Neural cell (in vitro differentiated cells): ENCODE measurements around the gene PPM1A. TPM values are rescaled to one million over a fixed set of nuclear protein-coding genes. Genes with fewer than 3 reads are reported as not detected.

Source experiments
- H2AFZ ChIP-seq: fragments of 200-600, 300-800 bp; sonication (generic), shearing (Covaris generic); 2 replicates; pipeline ENCODE4 v1.6.0; 2014; ENCODE audit warnings: low read depth, mild to moderate bottlenecking, antibody characterized with exemption, low read length, moderate library complexity
- H3F3A ChIP-seq: fragments of 200-600 bp; shearing (Covaris generic); 2 replicates; pipeline ENCODE4 v1.6.1; 2016; ENCODE audit warnings: mild to moderate bottlenecking, moderate library complexity, mixed read lengths, antibody characterized with exemption, low read length; ENCODE audit not compliant: insufficient read depth, poor library complexity, severe bottlenecking
- H3K27ac ChIP-seq: fragments of 200-600, 300-800 bp; sonication (generic), shearing (Covaris generic); 2 replicates; pipeline ENCODE4 v1.5.1; 2014; ENCODE audit warnings: mild to moderate bottlenecking, low read length, moderate library complexity
- H3K27me3 ChIP-seq: fragments of 300-800, 200-600 bp; sonication (generic), shearing (Covaris generic); 2 replicates; pipeline ENCODE4 v1.6.0; 2014; ENCODE audit warnings: mild to moderate bottlenecking, low read depth, low read length, moderate library complexity; ENCODE audit not compliant: insufficient read depth
- H3K36me3 ChIP-seq: fragments of 300-800, 200-600 bp; sonication (generic), shearing (Covaris generic); 2 replicates; pipeline ENCODE4 v1.5.1; 2014; ENCODE audit warnings: mild to moderate bottlenecking, antibody characterized with exemption, low read length, moderate library complexity; ENCODE audit not compliant: insufficient read depth
- H3K4me2 ChIP-seq: fragments of 300-800, 200-600 bp; sonication (generic), shearing (Covaris generic); 2 replicates; pipeline ENCODE4 v1.6.0; 2014; ENCODE audit warnings: mild to moderate bottlenecking, low read length
- H3K4me3 ChIP-seq: fragments of 300-800, 200-600 bp; sonication (generic), shearing (Covaris generic); 2 replicates; pipeline ENCODE4 v1.5.1; 2014; ENCODE audit warnings: mild to moderate bottlenecking, low read length, moderate library complexity
- H3K79me2 ChIP-seq: fragments of 200-600 bp; shearing (Covaris generic); replicated peaks from 2 replicates; pipeline ENCODE4 v1.6.0; 2014; ENCODE audit warnings: mild to moderate bottlenecking, low read length, moderate library complexity; ENCODE audit not compliant: insufficient read depth
- H3K9ac ChIP-seq: fragments of 300-800, 200-600 bp; sonication (generic), shearing (Covaris generic); 2 replicates; pipeline ENCODE4 v1.6.1; 2016; ENCODE audit warnings: mild to moderate bottlenecking, low read length, mixed read lengths
- H3K9me2 ChIP-seq: fragments of 200-600 bp; shearing (Covaris generic); 2 replicates; pipeline ENCODE4 v1.6.1; 2016; ENCODE audit warnings: mild to moderate bottlenecking, low read length, mixed read lengths; ENCODE audit not compliant: insufficient read depth
- H3K9me3 ChIP-seq: fragments of 200-600, 300-800 bp; sonication (generic), shearing (Covaris generic); 2 replicates; pipeline ENCODE4 v1.6.1; 2016; ENCODE audit warnings: mild to moderate bottlenecking, mixed run types, low read length, moderate library complexity, mixed read lengths
- H4K20me1 ChIP-seq: fragments of 200-600 bp; shearing (Covaris generic); 2 replicates; pipeline ENCODE4 v1.6.1; 2016; ENCODE audit warnings: mild to moderate bottlenecking, mixed run types; ENCODE audit not compliant: insufficient read depth
- CTCF ChIP-seq: fragments of 450-650 bp; IDR thresholded peaks from 2 replicates; pipeline ENCODE4 v1.5.1; 2014; ENCODE audit warnings: antibody characterized with exemption, mild to moderate bottlenecking, moderate library complexity; ENCODE audit not compliant: poor library complexity, severe bottlenecking
- EP300 ChIP-seq: fragments of 450-650 bp; conservative IDR thresholded peaks from 2 replicates; pipeline ENCODE4 v1.6.1; 2014; ENCODE audit warnings: antibody characterized with exemption, mild to moderate bottlenecking, moderate library complexity; ENCODE audit not compliant: poor library complexity, severe bottlenecking
- EZH2 ChIP-seq: fragments of 200-600, 300-800 bp; shearing (Covaris generic), sonication (generic); IDR thresholded peaks from 2 replicates; pipeline ENCODE4 v1.6.1; 2014; ENCODE audit warnings: antibody characterized with exemption, low read length, borderline replicate concordance, mild to moderate bottlenecking; ENCODE audit not compliant: insufficient read depth, poor library complexity, severe bottlenecking
- MXI1 ChIP-seq: fragments of 450-650 bp; conservative IDR thresholded peaks from 2 replicates; pipeline ENCODE4 v1.6.1; 2014; ENCODE audit warnings: antibody characterized with exemption, mild to moderate bottlenecking; ENCODE audit not compliant: poor library complexity, severe bottlenecking
- POLR2AphosphoS5 ChIP-seq: IDR thresholded peaks from 2 replicates; pipeline ENCODE4 v1.6.1; 2012
- RAD21 ChIP-seq: fragments of 450-650 bp; conservative IDR thresholded peaks from 2 replicates; pipeline ENCODE4 v1.6.1; 2014; ENCODE audit warnings: antibody characterized with exemption, mild to moderate bottlenecking, moderate library complexity
- REST ChIP-seq: IDR thresholded peaks from 2 replicates; pipeline ENCODE4 v1.6.1; 2012; ENCODE audit warnings: borderline replicate concordance
- SMC3 ChIP-seq: fragments of 450-650 bp; conservative IDR thresholded peaks from 2 replicates; pipeline ENCODE4 v1.6.1; 2014; ENCODE audit warnings: antibody characterized with exemption, mild to moderate bottlenecking, moderate library complexity; ENCODE audit not compliant: poor library complexity
- TAF1 ChIP-seq: IDR thresholded peaks from 2 replicates; pipeline ENCODE4 v1.6.1; 2012; ENCODE audit warnings: low read depth
- polyA plus RNA-seq: library from polyadenylated mRNA; depleted of rRNA; stranded (reverse); fragments of >200 nt; gene quantifications from 2 replicates; pipeline ENCODE4 v1.2.3, GENCODE V29; 2014

The PPM1A gene
- polyA plus RNA-seq, 1 donor from 2014 or later: 52.1 TPM

- no peaks in the 10 kb centered on the region for H3K36me3 ChIP-seq
- H3K27me3 ChIP-seq: no peaks in the 10 kb centered on the region
- H3K79me2 ChIP-seq: peaks cover 23% of the 10 kb centered on the region
- H4K20me1 ChIP-seq: no peaks in the 10 kb centered on the region
- no peak overlapping the region for H3K4me3 ChIP-seq
- no peaks in the 10 kb centered on the region for H3K9me3 ChIP-seq
- no peak for TF ChIP-seq TAF1
- no peak for TF ChIP-seq EP300
- TF ChIP-seq REST: no peak
- no peak for TF ChIP-seq RAD21
- no peak for TF ChIP-seq MXI1
- no peak for TF ChIP-seq SMC3
- no peak for TF ChIP-seq EZH2
- TF ChIP-seq POLR2AphosphoS5: no peak
- TF ChIP-seq CTCF: no peak
- H3K27ac ChIP-seq: no peak overlapping the region
- no peak overlapping the region for H3K9ac ChIP-seq
- H2AFZ ChIP-seq: no peak overlapping the region
- no peaks in the 10 kb centered on the region for H3F3A ChIP-seq
- no peak overlapping the region for H3K4me2 ChIP-seq
- no peaks in the 10 kb centered on the region for H3K9me2 ChIP-seq
These were observed 29.3 kb downstream of the PPM1A start for GRCh38 chr14:60278350-60278749.

GRCh38 chr14:60287452-60287851 lies 38.4 kb downstream of the PPM1A start:
- peaks cover 3% of the 10 kb centered on the region for H3K36me3 ChIP-seq
- no peak overlapping the region for H3K27ac ChIP-seq
- H4K20me1 ChIP-seq: no peaks in the 10 kb centered on the region
- TF ChIP-seq EP300 (no peak), SMC3 (no peak)
- no peaks in the 10 kb centered on the region for H3F3A ChIP-seq
- no peak overlapping the region for H2AFZ ChIP-seq
- H3K79me2 ChIP-seq: no peaks in the 10 kb centered on the region
- no peak overlapping the region for H3K4me3 ChIP-seq
- no peak overlapping the region for H3K9ac ChIP-seq
- H3K9me2 ChIP-seq: no peaks in the 10 kb centered on the region
- no peaks in the 10 kb centered on the region for H3K9me3 ChIP-seq
- no peak overlapping the region for H3K4me2 ChIP-seq
- no peaks in the 10 kb centered on the region for H3K27me3 ChIP-seq

GRCh38 chr14:60288279-60288678 lies 39.3 kb downstream of the PPM1A start:
- H3K4me2 ChIP-seq: no peak overlapping the region
- no peaks in the 10 kb centered on the region for H3F3A ChIP-seq
- no peaks in the 10 kb centered on the region for H4K20me1 ChIP-seq
- no peaks in the 10 kb centered on the region for H3K27me3 ChIP-seq
- H3K27ac ChIP-seq: no peak overlapping the region
- no peaks in the 10 kb centered on the region for H3K9me2 ChIP-seq
- H3K4me3 ChIP-seq: no peak overlapping the region
- peaks cover 9% of the 10 kb centered on the region for H3K36me3 ChIP-seq
- no peak overlapping the region for H2AFZ ChIP-seq
- H3K79me2 ChIP-seq: no peaks in the 10 kb centered on the region
- TF ChIP-seq MXI1: no peak
- no peak for TF ChIP-seq EP300
- no peak for TF ChIP-seq RAD21
- TF ChIP-seq EZH2: no peak
- no peak for TF ChIP-seq POLR2AphosphoS5
- TF ChIP-seq REST: no peak
- TF ChIP-seq CTCF: no peak
- no peak for TF ChIP-seq TAF1
- TF ChIP-seq SMC3: no peak
- H3K9me3 ChIP-seq: no peaks in the 10 kb centered on the region
- H3K9ac ChIP-seq: no peak overlapping the region
